ENCODE data around the gene GRID1.

DNA sequence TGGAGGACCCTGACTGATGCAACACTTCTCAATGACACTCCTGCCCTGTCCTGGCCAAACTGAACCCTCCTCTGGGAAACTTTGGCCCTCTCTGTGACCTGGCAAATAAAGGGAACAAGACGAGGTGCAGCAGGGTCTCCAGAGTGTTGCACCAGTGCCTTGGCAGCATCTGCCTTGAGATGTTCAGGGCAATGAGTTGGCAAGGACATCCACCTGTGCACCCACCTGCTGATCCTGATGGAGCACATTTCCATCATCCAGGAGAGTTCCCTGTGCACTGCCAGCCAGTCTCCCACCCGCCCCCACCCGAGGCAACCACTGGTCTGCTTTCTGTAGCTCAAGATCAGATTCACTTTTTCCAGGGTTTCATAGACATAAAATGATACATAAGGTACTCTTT lies 407.4 kb downstream of the GRID1 start:
- TF ChIP-seq SUZ12 (IDR thresholded peaks at IDR 0.05; ENCODE audit: extremely low read depth, insufficient read depth, insufficient read length): no peak
- no peak for TF ChIP-seq ZNF274 (IDR thresholded peaks at IDR 0.05; ENCODE audit: low read depth, low read length)
